ENCODE data around the gene RPS17.

The RPS17 gene

GRCh38 chr15:82540055-82540983, at the start of gene RPS17:
TSS of gene RPS17 (minus strand) at chr15:82540457. CDS start at chr15:82540428, 29 bp downstream.
- peak; percentile 99 for DNase-seq (ENCODE audit: low read depth)

- no peak for DNase-seq (ENCODE audit: low read depth)
Measured at GRCh38 chr15:82587805-82588204, 47.5 kb upstream of the RPS17 start.

GRCh38 chr15:82585072-82585471, 44.8 kb upstream of the RPS17 start:
- no peak for DNase-seq (ENCODE audit: low read depth)

- no peak for DNase-seq (ENCODE audit: low read depth)
Measured at GRCh38 chr15:82580713-82581112, 40.5 kb upstream of the RPS17 start.

GRCh38 chr15:82575335-82575734, 35.1 kb upstream of the RPS17 start:
- no peak for DNase-seq (ENCODE audit: low read depth)

- DNase-seq (ENCODE audit: low read depth) = no peak
Measured at GRCh38 chr15:82572986-82573385, 32.7 kb upstream of the RPS17 start.

GRCh38 chr15:82572311-82572710, 32.1 kb upstream of the RPS17 start:
- DNase-seq (ENCODE audit: low read depth) = no peak

- no peak for DNase-seq (ENCODE audit: low read depth)
Measured at GRCh38 chr15:82571722-82572222, 31.5 kb upstream of the RPS17 start.

- DNase-seq (ENCODE audit: low read depth) = no peak
Measured at GRCh38 chr15:82570721-82571508, 30.7 kb upstream of the RPS17 start.

- no peak for DNase-seq (ENCODE audit: low read depth)
Measured at GRCh38 chr15:82569834-82570233, 29.6 kb upstream of the RPS17 start.

- no peak for DNase-seq (ENCODE audit: low read depth)
Measured at GRCh38 chr15:82568986-82569385, 28.7 kb upstream of the RPS17 start.

GRCh38 chr15:82567661-82568060, 27.4 kb upstream of the RPS17 start:
- no peak for DNase-seq (ENCODE audit: low read depth)

- no peak for DNase-seq (ENCODE audit: low read depth)
Measured at GRCh38 chr15:82566690-82567089, 26.4 kb upstream of the RPS17 start.

GRCh38 chr15:82558502-82558901, 18.2 kb upstream of the RPS17 start:
- DNase-seq (ENCODE audit: low read depth) = no peak

GRCh38 chr15:82556315-82557035, 16.2 kb upstream of the RPS17 start:
- no peak for DNase-seq (ENCODE audit: low read depth)

GRCh38 chr15:82554849-82555248, 14.6 kb upstream of the RPS17 start:
- no peak for DNase-seq (ENCODE audit: low read depth)

GRCh38 chr15:82554351-82554750, 14.1 kb upstream of the RPS17 start:
- DNase-seq (ENCODE audit: low read depth) = no peak

GRCh38 chr15:82553846-82554245, 13.6 kb upstream of the RPS17 start:
- DNase-seq (ENCODE audit: low read depth) = no peak

GRCh38 chr15:82552861-82553260, 12.6 kb upstream of the RPS17 start:
- no peak for DNase-seq (ENCODE audit: low read depth)

- no peak for DNase-seq (ENCODE audit: low read depth)
Measured at GRCh38 chr15:82551646-82552247, 11.5 kb upstream of the RPS17 start.

- DNase-seq (ENCODE audit: low read depth) = no peak
Measured at GRCh38 chr15:82549199-82549665, 9.0 kb upstream of the RPS17 start.

GRCh38 chr15:82548700-82549099, 8.4 kb upstream of the RPS17 start:
- no peak for DNase-seq (ENCODE audit: low read depth)

Data from activated T-helper 1 cell treated with Interleukin-2 at 50 U/mL for 16 hours (primary cell).